A172 (cell line): ENCODE measurements around the gene ARHGAP26. TPM values are rescaled to one million over a fixed set of nuclear protein-coding genes. Genes with fewer than 3 reads are reported as not detected.
"Not testable (repeated sequence)": the region's sequence is repeated elsewhere in the genome, so short reads cannot be mapped to it uniquely, and the experiment has no call there.

Experiments
- DNase-seq: peaks from one replicate; pipeline ENCODE4 v3.0.0-alpha.2; 2015; ENCODE audit warnings: low spot score
- total RNA-seq: library from RNA; depleted of rRNA; stranded (reverse); fragments of >200 nt; shearing (Covaris generic); gene quantifications from 2 replicates; pipeline ENCODE4 v1.2.3, GENCODE V29; 2014

The ARHGAP26 gene
- total RNA-seq, 1 experiment from 2014 or later = 1.6 TPM

DNA sequence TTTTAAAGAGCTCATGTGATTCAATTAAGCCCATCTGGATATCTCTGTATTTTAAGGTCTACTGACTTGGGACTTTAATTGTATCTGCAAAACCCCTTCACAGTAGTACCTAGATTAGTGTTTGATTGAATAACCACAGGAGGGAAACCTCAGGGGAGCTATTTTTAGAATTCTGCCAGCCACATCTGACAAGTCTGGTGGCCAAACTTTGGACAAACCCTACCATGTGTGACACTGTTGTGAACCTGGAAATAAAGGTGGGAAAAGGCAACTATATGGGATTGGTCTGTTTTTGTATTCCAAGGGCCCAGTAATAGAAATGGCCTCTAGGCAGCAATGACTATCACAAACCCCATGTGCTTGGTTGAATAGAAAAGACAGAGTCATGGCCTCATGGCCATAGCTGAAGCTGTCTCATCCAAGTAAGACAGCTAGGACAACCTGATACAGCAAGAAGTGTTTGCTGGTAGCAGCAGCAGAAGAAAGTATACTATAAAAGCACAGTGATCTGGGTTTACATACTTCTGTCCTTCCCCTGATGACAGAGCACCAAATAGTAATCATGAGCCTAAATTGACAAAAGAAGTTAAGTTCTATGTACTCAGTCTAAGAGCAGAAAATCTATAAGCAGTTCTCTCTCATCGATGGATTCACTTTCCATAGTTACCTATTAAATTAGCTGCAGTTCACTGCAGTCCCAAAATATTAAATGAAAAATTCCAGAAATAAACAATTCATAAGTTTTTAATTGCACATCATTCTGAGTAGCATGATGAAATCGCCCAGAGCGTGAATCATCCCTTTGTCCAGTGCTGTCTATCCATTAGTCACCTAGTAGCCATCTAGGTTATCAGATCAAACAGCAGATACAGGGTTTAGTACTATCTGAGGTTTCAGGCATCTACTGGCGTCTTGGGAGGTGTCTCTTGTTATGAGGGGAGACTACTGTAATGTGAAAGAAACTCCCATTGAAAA is 189.8 kb downstream of the ARHGAP26 start:
- peak; percentile 94 for DNase-seq

DNA sequence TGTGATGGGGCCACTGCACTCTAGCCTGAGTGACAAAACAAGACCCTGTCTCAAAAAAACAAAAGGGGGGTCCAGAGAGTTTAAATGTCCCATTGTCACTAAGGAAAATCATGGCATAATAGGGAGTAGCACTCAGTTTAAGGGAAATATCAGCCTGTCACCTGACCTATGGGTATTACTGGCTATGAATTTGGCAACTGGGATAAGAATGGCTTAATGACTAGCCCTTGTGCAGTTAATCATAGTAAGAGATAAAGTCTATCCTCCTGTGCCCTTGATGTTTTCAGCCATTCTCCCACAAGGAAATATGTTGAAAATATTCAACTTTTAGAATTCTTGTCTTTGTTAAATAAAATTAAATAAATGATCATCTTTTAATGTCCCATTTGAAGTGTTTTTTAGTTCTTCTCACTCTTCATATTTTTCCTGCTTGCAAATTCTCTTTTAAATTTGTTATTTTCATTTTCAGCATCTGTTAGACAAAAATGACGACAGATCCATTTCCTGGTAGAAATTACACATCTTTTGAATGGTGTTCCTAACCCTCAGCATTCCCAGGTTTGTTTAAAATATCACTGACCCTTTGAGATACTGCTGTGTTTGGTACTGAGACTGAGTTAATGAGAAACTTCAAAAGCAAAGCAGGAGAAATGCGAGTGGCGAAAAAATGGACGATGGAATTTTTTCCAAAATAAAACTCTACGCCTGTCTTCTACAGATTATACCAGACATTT is 191.4 kb downstream of the ARHGAP26 start:
- no peak for DNase-seq

DNA sequence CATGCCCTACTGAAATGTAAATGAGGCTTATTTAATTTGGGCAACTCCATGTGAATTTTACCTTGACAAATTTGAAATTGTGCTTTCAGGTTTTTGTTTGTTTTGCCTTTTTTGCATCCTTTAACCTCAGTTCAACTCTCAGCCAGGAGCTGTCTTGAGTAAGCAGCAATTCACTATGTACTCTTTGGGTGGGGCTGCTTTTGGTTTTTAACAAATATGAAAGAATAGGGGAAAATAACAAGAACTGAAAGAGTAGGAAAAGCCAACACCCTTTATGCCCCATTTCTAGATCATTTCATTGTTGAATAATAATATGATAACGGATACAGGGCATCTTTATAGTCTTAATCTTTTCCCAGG is 192.0 kb downstream of the ARHGAP26 start:
- no peak for DNase-seq

DNA sequence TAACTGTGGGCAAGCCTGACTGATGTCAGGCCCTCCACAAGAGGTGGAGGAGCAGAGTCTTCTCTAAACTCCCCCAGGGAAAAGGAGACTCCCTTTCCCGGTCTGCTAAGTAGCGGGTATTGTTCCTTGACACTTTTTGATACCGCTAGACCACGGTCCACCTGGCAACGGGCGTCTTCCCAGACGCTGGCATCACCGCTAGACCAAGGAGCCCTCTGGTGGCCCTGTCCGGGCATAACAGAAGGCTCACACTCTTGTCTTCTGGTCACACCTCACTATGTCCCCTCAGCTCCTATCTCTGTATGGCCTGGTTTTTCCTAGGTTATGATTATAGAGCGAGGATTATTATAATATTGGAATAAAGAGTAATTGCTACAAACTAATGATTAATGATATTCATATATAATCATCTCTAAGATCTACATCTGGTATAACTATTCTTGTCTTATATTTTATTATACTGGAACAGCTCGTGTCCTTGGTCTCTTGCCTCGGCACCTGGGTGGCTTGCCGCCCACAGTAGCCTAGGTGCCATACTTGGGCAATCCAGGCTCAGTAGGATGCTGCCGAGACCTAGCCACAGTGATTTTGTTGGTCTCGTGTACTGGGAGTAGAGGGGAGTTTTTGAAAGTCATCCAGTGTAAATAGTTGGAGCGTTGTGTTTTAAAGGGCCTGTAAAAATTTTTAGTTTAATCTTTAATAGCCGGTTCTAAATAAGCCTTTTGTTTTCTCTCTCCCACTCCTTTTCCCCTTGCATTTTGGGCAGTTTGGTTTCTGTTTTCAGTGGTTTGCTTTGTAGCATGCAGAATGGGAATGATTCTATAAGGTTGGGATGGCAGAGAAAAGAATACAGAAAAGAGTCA is 195.3 kb downstream of the ARHGAP26 start:
- not testable (repeated sequence) for DNase-seq

DNA sequence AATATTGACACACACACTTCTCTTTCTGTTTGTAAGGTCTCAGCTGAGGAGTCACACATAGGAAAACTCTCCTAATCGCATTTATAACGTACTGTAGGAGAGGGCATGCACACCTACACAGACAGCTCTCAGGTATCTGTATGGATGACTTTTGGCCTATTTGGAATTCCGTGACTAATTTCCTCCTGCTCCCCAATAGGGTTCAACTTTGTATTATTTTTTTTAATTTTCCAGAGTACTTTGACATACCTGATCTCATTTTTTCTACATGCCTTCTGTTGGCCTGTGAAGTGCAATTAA is 195.9 kb downstream of the ARHGAP26 start:
- DNase-seq = no peak

DNA sequence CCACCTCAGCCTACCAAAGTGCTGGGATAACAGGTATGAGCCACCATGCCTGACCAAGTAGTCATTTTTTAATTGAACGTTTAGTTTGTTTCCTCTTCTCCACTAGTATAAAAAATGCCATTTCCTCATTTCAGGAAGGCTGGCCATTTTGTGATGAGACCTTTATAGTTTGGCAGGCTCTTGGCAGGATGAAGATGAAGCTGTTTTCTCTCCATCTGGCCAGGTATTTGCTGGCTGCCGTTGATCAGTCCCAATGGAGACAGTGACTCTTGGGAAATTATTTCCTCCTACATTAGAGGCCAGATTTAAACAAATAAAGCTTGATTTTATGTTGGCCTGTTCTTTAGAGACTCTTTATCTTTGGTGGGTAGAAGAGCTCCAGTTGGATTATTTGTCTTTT is 199.0 kb downstream of the ARHGAP26 start:
- no peak for DNase-seq

DNA sequence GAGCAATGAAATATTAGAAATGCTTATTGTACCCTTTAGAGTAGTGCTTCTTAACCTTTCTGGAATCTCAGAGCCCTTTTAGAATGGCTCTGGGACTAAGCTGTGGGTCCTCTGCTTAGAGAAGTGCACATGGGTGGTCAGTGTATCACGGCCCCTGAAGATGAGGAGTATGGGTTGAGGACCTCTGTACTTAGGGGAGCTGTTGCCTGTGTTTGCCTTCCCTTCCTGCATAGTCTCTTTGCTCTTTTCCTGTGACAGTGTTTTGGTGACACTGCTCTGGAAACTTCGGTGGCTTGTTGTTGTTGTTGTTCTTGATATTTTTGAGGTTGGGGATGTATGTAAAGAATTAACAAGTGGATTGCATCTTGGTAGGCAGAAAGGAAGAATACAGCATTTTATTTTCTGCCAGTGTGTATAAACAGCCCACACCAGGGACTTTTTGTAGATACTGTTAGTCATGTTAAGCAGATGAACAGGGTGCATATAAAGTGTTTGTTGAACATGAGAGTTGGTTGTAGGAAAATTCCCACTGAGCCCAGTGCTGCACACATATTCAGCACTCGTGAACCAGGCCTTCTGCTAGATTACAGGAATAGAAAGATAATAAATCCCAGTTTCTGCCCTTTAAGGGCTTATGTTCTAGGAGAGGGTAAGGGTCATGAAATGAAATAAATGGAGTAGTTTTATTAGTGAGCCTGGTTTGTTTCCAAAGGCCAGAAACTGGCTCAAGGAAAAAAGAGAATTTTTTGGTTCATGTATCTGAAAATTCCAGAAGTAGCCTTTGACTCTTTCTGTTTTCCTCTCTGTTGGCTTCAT is 199.7 kb downstream of the ARHGAP26 start:
- DNase-seq = no peak

DNA sequence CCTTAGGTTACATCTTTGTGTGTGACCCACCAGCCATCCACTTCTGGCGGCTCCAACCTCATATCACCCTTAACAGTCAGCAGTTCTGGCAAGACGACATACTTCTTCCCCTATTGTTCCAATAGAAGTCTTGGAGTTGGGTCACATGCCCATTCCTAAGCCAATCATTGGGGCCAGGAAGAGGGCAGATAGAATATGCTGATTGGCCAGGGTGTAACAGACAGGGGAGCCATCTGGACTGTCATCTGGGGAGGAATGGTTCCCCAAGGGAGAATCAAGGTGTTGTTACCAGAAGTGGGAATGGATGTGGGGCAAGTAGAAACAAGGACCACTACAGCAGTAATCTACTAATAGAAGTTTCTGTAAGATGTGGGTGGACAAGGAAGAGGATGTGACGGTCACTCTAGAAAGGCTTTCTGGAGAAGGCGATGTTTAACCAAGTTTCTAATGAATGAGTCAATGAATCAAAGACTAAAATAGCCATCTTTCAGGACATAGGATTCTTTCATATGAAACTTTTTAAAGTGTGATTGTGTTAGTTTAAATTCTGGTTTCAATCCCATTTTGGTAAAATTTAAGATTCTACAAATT is 200.4 kb downstream of the ARHGAP26 start:
- DNase-seq = no peak

DNA sequence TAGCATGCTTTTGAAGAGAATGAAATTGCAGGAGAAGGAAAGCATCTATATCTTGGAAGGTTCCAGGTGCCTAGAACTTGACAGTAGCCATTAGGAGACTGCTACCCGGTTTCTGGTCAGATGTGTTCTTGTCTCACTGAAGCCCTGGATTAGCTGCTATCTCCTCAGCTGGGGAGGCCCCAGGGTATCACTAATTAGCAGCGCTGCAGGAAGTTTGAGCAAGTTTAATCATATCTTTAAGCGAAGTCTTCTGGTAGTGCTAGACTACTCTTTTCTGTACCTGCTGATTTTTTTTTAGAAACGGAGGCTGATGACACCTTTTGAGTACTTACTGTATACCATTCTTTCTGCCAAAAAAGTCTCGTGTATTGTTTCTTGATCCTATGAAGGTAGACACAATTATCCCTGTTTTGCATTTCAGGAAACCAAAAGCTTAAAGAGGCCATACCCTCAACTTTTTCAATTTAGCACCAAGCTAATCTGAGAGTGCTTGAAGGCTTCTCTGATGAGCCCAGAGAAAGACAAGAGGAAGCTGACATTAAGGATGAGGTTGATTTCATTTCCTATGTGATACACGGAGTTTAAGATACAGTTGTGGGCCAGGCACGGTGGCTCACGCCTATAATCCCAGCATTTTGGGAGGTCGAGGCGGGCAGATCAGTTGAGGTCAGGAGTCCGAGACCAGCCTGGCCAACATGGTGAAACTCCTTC is 201.3 kb downstream of the ARHGAP26 start:
- DNase-seq = no peak

DNA sequence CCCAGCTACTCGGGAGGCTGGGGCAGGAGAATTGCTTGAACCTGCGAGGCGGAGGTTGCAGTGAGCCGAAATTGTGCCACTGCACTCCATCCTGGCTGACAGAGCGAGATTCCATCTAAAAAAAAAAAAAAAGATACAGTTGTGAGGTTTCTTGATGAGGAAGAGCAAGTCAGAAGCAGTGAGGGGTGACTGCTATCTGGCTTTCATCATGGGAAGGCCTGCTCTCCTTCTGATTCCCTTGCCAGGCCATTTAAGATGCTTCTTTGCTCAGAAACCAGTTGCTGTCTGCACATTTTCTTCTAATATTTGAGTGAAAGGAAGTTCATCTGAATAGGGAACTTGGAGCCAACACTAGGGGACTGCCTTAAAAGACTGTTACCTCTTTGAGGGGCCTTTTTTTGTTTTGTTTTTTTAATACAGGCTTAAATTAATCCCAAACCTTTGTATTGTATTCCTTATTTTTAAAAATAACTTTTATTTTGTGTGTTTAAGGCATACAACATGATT is 201.9 kb downstream of the ARHGAP26 start:
- DNase-seq = no peak

DNA sequence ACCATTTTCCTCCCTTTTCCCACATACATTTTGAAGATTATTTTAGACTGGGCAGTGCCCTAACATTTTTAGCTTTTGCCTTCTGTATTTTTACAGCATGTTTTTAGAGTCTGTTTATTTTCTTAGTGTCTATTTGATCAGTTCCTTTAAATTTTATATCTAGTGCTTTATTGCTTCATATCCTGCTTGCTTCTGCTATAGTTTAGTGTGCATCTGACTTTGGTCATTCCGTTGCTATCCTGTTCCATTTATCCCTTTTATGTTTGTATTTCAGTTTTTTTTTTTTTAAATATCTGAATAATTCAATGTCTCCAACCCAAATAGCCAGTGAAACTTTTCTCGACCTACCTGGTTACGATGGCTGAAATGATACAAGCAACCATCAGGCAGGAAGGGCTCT is 203.8 kb downstream of the ARHGAP26 start:
- DNase-seq = no peak

DNA sequence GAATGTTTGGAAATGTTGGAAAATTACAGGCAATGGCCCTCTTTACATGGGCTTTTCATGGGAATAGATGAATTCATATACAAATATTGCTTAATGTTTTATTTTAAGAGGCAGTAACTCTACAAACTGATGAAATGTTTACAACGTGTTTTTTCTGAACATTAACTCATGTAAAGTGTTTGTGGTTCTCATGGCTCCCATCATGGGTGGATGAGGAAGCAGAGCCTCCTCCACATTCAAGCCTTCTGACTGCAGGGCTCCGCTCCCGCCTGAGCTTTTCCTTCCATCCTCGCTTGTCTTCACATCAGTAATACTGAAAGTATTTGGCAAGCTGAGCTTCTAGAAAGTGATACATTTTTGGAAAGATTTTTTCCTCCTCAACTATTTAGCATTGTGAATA is 204.2 kb downstream of the ARHGAP26 start:
- no peak for DNase-seq

DNA sequence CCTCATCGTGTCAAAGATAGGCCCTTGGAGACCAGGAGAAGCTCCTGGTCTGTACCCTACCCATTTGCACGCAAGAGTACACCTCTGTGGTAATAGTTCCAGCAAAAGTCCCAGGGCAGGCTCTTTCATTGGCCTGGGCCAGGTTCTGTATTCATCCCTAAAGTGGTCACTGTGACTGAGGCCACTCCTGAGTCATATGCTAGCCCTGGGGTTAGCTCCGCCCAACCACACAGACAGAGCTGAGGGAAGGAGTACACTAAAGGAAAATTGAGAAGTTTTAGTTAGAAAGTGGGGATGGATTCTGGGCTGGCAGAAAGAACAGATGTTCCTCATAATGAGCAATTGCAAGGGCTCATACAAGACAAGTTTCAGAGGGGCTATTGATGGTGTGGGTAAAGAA is 206.7 kb downstream of the ARHGAP26 start:
- peak; percentile 69 for DNase-seq

DNA sequence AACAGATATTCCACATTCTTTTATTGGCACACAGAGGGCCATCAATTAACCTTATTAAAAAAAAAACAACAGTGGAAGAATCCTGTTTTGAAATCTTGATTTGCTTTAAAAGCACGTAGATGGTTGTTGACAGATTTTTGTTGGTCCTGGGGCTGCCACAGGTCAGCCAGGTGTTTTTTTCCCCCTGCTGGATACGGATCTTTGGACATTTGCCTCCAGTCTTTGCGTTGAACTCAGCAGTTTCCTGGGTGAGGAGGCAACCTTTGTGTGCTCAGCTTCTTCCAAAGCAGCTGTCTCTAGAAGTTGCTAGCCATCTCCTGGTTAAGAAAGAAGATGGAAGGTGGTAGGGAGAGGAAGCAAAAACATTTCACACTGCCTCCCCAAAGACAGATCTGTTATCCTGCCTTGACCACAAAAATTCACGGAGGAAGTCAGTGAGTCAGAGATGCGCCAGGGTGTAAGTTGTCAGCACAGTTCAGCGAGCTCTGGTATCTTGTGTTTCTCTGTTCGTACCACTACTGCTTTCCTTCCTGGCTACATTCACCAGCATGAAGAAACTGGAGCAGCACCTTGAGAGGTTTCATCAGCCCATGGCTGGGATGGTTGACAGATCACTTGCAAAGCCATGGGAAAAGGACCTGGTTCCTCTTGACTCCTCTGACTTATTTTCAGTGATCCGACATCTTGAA is 207.3 kb downstream of the ARHGAP26 start:
- DNase-seq = peak; percentile 96

DNA sequence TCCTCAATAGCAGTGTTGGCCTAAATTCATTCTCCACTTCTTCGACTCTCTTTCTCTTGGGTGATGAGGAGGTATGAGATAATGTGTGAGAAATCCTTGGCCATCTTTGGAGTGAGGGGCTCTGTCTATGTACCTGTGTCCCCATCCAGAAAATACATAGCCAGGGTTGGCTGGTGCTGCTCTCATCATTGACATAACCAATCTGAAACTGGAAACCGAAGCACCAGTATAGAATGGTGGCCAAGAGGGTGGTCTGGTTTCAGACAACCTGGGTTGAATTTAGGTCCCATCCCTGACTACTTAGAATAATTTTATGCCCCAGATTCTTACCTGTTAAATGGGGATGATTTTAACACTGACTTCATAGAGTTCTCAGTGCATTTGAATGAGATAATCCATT is 208.1 kb downstream of the ARHGAP26 start:
- DNase-seq = no peak

DNA sequence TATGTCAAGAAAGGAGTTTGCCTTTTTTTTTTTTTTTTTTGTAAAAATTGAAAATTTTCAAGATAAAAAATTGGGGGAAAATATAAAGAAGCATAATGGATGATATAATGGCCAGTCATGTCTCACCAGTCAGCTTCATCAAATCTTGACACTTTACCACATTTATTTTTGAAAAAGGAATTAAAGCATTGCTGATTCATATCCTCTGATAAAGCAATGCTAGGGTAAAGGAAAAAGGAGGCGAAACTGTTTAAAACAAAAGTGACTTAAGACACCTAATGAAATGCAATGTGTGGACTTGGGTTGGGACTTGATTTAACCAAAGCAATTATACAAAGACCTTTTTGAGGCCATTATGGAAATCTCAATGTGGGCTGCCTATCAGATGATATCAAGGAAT is 208.5 kb downstream of the ARHGAP26 start:
- DNase-seq = peak; percentile 60

DNA sequence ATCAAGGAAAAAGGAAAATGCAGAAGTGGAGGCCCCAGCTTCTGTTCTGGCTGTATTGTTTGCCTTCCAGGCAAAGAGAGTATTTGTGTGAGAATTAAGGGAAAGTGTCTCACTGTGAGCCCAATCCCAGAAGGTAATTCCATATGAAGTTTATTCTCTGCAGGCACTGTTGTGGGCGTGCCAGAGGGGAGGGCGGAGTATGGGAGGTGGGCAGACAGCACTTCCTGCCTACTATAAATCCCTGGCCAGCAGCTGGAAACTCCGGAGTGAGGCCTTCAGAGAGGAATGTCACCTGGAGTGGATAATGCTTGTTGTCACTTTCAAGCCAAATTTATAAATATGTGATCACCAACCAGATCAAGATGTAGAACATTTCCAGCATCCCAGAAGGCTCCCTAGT is 209.5 kb downstream of the ARHGAP26 start:
- peak; percentile 79 for DNase-seq

DNA sequence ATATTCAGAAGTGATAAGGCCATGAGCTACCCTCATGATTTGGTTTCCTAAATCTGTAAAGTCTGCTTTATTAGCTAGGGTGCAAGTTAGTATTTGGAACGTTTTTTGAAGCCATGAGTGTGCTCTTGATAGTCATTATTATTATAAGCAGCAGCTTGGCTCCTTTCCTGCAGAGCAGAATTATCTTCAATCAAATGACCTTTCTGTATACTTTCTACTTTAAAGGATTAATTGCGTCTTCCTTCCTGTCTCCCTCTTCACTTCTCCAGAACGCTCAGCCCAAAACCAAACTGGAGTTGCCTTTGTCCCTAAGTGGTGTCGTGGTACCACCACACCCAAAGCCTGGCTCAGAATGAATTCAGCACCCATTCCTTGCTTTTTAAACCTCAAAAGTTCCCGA is 211.3 kb downstream of the ARHGAP26 start:
- peak; percentile 29 for DNase-seq
